Erythroblast (primary cell): ENCODE data around the gene CFAP251.
A peak's percentile ranks its signal among the peaks of the same experiment; 100 is the strongest.
"Not testable (repeated sequence)": the region's sequence is repeated elsewhere in the genome, so short reads cannot be mapped to it uniquely, and the experiment has no call there.

Experiments used
- DNase-seq, 2 experiments: peaks; one replicate each; lab custom pipeline; 2025; lab: John Stamatoyannopoulos, UW
- GATA1 ChIP-seq: IDR thresholded peaks from 2 replicates; pipeline ENCODE4 v1.6.1; 2011; ENCODE audit warnings: low read depth, mild to moderate bottlenecking, control low read depth, low read length, moderate library complexity
- POLR2A ChIP-seq: IDR thresholded peaks from 2 replicates; pipeline ENCODE4 v1.6.1; 2011; ENCODE audit warnings: mild to moderate bottlenecking, low read length

Gene CFAP251

DNA sequence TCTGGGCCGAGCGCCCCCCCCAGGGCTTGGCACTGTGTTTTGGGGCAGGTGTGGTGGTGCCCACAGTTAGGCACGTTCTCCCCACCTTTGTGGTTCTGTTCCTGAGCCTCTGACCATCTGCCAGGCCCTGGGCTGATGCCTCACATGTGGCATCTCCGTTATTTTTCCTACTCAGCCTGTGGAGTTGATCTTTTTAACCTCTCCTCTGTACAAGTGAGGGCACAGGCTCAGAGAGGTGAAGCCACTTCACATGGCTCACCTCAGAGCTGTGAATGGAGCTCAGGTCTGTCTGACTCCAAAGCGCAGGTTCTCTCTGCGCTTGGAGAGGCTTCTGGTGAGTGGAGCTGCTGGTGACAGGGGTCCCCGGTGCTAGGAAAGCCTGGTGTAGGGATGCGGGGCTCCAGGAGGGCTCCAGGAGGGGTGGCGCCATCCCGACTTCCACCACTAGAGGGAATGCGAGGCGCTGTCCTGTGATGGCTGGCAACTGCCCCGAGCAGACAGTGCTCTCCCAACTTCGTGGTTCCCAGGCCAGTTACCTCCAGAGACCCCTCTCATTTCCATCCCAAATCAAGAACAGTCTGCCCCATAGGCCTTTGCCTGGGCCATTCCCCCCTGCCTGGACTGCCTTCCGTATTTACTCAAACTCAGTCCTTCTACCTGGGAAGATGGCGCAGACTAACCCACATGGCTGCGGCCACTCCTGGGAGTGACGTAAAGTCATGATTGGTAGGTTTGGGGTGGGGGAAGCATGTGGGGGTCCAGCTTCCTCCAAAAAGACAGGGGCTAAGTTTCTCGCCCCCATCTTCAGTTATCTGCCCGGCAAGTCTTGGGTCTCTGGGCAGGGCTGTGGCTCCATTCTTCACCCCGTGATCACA lies 113.2 kb downstream of the CFAP251 start:
- peak; percentile 51 to 70 for DNase-seq
- TF ChIP-seq POLR2A (no peak), GATA1 (no peak)

DNA sequence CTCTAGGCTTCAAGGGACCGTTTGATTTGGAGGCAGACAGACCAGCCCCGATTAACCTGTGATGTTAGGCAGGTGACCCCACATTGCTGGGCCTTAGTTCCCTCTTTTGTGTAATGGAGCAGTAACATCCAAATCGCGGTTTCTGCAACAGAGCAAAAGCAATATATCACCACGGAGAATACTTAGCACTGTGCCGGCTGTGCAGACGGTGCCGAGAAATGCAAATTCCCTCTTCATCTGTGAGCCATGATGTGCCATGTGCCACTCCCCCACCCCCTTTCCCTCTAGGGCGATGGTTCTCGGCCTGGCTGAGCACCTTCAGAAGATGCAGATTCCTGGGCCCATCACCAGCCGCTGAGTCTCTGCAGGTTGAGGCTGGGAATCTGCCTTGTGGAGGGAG lies 114.2 kb downstream of the CFAP251 start:
- no peak for DNase-seq
- TF ChIP-seq POLR2A (no peak), GATA1 (no peak)

DNA sequence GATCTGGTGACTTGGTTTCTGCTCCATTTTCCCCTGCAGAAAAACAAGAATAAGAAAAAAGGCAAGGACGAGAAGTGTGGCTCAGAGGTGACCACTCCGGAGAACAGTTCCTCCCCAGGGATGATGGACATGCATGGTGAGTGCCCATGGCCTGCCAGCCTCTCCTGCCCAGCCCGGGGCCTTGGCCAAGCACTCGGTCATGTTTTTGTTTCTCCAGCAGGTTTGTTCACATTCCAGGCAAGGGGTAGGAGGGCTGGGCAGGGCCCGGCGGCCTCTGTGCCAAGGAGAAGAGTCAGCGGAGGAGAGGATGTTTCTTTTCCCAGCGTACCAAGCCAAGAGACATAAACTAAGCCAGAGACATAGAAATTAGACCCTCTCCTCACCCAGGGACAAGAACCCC lies 116.9 kb downstream of the CFAP251 start:
- no peak for DNase-seq
- no peak for TF ChIP-seq GATA1
- TF ChIP-seq POLR2A: no peak

DNA sequence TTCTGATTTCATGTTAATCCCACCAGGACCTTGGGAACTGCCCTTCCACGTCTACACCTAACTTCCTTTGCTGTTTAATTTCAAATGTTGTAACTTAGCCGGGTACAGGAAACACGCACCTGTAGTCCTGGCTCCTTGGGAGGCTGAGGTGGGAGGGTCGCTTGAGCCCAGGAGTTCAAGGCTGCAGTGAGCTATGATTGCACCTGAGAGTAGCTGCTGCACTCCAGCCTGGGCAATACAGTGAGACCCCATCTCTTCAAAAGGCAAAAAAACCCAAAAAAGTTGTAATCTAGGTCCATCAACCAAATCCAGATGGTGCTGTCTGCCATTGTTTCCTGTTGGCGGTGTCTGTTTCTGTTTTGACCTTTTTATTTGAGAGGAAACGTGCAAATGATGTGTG lies 117.8 kb downstream of the CFAP251 start:
- no peak for TF ChIP-seq POLR2A
- no peak for TF ChIP-seq GATA1
- no peak for DNase-seq

DNA sequence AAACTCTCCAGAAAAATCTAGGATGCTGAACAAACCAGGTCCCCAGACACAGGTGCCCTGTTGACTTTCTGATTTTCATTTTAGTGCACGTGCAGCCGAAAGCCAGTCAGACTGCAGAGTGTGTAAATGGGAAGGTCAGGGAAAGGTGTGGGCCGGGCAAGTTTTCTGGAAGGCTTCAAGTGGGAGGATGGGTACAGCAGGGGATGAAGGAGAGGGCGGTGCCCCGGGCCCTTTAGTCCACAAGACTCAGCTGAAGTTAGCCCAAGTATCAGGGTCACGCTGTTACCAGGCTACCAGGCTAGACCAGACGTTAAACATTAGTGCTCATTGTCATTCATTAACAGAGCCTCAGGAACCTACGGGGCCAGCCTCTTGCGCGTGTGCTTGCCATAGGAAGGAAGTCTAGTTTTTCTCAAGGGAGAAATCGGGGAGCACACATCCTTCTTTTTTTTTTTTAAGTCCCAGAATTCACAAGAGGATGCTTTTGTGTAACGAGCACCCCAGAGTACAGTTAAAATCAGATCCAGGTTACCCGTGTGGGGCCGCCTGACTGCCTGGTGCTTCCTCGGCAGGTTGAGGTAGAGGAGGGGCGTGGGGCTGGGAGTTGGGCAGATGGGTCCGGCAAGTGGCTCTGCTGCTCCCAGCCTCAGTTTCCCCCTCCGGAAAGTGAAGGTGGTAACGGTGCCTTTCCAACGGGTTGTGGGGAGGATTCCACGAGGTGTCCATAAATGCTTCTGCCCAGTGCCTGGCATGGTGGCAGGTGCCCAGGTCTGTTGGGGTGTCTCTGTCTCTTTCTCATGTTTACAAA lies 122.4 kb downstream of the CFAP251 start:
- TF ChIP-seq POLR2A (no peak), GATA1 (no peak)
- no peak for DNase-seq

DNA sequence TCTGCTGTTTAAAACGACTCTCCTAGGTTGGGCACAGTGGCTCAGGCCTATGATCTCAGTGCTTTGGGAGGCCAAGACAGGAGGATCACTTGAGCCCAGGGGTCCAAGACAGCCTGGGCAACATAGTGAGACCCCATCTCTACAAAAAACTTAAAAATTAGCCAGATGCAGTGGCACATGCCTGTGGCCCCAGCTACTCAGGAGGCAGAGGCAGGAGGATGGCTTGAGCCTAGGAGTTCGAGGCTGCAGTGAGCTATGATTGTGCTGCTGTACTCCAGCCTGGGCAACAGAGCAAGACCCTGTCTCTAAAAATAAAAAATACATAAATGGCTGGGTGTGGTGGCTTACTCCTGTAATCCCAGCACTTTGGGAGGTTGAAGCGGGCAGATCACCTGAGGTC lies 123.1 kb downstream of the CFAP251 start:
- DNase-seq: not testable (repeated sequence)

DNA sequence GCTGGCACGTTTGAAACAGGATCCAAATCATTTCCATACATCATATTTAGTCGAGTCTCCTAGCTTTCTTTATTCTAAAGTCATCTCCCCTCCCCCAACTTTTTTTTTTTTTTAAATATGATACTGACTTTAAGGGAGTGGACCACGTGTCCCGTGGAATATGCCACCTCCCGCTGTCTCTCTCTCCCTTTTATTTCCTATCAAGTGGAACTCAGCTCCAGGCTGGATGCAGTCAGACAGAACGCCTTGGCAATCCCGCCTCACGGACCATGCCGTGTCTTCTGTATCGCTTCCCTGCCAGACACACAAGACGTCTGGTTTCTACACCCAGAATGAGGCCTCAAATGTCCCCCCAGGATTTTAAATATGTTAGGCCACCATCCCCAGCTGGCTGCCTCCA lies 124.5 kb downstream of the CFAP251 start:
- TF ChIP-seq GATA1: no peak
- TF ChIP-seq POLR2A: no peak
- no peak for DNase-seq

DNA sequence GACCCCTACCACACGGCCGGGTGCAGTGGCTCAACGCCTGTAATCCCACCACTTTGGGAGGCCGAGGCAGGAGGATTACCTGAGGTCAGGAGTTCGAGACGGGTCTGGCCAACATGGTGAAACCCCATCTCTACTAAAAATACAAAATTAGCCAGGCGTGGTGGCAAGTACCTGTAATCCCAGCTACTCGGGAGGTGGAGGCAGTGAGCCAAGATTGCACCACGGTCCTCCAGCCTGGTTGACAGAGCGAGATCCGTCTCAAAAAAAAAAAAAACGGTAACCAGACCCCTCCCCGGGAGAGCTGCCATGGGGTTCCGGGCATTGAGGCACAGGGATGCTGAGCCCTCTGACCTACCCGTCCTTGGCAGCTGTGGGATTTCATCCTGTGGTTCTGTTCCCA lies 125.1 kb downstream of the CFAP251 start:
- TF ChIP-seq POLR2A (no peak), GATA1 (no peak)
- DNase-seq: no peak

DNA sequence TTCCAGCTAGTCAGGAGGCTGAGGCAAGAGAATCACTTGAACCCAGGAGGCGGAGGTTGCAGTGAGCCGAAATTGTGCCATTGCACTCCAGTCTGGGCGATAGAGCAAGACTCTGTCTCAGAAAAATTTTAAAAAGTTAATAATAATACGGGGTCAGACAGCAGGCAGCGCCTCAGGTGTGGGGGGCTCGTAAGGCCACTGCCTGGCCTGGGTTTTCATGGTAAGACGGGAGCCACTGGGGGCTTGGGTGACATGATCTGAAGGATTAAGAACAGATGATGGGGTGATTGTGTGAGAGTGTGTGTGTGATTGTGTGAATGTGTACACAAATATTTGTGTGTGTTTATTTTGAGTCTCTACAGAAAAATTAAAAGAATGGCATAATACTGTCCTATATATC lies 126.9 kb downstream of the CFAP251 start:
- DNase-seq: no peak
- no peak for TF ChIP-seq GATA1

DNA sequence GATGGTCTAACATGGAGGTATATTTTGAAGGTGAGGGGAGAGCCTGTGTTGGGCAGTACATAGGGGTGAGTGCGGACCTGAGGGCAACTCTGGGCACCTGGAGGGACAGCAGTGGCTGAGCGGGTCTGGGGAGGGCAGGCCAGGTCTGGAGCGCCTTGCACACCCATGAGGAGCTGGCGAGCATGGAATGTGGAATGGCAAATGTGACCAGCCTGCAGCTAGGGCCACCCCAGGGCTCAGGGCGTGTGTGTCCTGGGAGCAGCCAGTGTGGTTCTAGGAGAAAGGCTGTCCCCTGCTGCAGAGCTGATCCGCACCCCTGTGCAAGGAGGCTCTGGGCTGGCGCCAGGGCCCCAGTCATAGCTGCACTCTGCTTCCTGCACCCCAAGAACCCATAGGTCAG lies 127.8 kb downstream of the CFAP251 start:
- TF ChIP-seq POLR2A (no peak), GATA1 (no peak)
- DNase-seq: no peak

DNA sequence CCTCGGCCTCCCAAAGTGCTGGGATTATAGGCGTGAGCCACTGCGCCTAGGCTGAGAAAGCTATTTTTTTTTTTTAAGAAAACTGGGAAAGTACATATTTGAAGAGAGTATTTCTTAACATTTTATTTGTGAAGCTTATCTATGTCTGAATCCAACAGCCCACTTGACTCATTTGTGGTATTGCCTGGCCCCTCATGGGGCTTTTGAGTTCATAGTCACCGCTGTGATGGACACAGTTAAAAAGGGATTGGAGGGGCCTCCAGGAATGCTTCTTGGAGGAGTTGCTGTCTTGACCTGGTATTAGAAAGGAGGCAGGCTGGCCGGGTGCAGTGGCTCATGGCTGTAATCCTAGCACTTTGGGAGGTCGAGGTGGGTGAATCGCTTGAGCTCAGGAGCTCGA lies 129.8 kb downstream of the CFAP251 start:
- TF ChIP-seq POLR2A (no peak), GATA1 (no peak)
- DNase-seq: no peak

DNA sequence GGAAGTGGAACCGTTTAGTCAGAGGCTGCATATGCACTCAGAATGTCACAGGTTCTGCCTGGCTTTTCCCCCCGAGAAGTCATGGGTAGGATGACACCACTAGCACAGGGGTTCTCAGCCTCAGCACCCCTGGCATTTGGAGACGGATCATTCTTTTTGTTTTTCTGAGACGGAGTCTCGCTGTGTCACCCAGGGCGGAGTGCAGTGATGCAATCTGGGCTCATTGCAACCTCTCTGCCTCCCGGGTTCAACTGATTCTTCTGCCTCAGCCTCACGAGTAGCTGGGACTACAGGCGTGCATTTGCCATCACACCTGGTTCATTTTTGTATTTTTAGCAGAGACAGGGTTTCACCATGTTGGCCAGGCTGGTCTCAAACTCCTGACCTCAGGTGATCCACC lies 131.4 kb downstream of the CFAP251 start:
- DNase-seq: peak; percentile 27 to 67
- TF ChIP-seq POLR2A (no peak), GATA1 (no peak)

DNA sequence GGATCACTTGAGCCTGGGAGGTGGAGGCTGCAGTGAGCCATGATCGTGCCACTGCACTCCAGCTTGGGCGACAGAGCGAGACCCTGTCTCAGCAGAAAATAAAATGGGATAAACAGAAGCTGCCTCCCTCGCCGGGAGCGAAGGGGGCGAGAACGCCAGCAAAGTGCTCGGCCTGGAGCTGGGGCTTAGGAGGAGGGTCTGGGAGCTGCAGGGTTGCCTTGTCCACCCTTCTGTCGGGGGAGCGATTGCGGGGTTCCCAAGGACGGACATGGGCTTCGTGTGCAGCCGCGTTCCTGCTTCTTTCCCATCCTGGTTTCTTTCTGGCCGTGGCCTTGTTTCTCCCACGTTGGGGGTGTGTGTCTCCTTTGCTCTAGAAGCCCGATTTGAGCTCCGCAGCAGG lies 132.3 kb downstream of the CFAP251 start:
- TF ChIP-seq POLR2A: no peak
- TF ChIP-seq GATA1: no peak
- DNase-seq: no peak

DNA sequence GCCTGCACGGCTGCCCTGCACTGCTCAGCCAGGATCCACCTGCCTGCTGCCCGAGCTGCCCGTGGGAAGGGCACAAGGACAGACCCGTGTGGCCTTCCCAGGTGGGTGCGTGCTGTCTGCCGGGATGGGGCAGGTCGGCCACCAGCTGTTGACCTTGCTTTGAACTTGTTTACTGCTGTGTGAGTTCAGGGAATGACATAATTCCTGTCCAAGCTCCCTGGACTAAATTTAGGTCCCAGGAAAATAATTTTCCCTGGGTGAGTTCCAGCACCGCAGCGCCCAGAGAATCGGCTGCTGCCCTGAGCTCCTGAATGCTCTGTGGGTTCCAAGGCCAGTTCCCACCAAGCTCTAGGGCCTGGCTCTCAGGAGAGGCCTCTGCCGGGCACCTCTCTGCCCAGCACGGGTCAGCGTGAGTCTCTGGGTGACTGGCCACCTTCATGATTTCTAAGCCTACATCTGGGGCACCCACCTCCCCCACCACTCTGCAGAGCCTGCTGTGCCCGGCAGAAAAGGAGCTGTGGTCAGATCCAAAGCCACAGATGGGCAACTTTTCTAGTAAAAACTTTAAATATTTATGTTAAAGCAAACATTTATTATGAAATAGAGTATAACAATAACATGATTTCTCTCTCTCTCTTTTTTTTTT lies 133.0 kb downstream of the CFAP251 start:
- DNase-seq: no peak
- no peak for TF ChIP-seq GATA1
- TF ChIP-seq POLR2A: no peak

DNA sequence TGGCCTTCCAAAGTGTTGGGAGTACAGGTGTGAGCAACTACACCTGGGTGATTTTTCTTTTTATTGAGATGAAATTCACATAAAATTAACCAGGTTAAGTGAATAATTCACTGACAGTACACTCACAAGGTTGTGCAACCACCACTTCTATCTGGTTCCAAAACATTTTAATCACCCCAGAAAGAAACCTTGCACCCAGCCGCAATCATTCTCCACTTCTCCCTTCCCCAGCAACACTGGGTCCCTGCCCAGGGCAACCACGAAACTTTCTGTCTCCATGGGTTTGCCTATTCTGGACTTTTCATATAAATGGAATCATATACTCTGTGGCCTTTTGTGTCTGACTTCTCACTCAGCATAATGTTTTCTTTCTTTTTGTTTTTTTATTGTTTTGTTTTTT lies 133.9 kb downstream of the CFAP251 start:
- no peak for TF ChIP-seq GATA1
- TF ChIP-seq POLR2A: no peak
- no peak for DNase-seq
